HG03342 (cell line): ENCODE data around the gene RTP3.

Source experiments
- ATAC-seq: cut with Tn5 transposase; IDR thresholded peaks from one replicate; pipeline ENCODE4 v1.9.1; 2021; ENCODE audit warnings: mild to moderate bottlenecking, moderate library complexity; ENCODE audit not compliant: unreplicated experiment

RTP3 gene

DNA sequence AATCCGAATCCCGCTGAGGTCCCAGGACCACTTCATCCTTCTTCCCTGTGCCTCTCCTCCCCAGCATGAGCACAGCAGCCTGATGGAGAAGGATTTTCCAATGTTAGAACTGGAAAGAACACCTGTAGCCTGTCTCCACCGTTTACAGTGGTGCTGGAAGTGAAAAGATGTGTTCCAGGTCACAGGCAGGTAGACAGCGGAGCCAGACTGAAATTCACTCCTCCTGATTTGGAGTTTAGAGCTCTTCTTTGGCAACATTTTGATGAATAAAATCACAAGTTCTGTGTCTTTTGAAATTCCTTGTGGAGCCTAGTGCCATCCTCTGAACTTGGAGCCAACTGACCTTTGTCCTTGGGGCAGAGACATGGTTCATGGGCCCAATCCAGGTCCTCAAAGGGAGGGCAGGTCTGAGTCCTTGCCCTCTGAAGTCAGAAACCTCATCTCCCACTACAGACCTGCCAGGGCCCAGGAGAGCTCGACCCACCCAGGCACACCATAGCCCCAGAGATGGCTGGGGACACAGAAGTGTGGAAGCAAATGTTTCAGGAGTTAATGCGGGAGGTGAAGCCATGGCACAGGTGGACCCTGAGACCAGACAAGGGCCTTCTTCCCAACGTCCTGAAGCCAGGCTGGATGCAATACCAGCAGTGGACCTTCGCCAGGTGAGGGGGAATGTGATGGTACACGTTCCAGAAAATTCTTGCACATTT is at the start of gene RTP3:
RTP3 (plus strand) TSS at position 421 of the 710 bp plus-strand sequence; CDS start at position 508, 87 bp downstream.
- no peak for ATAC-seq

GRCh38 chr3:46448721-46449120 is 49.1 kb upstream of the RTP3 start:
- no peak for ATAC-seq

GRCh38 chr3:46449755-46450552 is 47.8 kb upstream of the RTP3 start:
- no peak for ATAC-seq

- ATAC-seq: no peak
Observed at GRCh38 chr3:46453526-46454208, 44.1 kb upstream of the RTP3 start.

- ATAC-seq: no peak
Observed at GRCh38 chr3:46454209-46454595, 43.6 kb upstream of the RTP3 start.

GRCh38 chr3:46454606-46455005 is 43.2 kb upstream of the RTP3 start:
- ATAC-seq: no peak

- ATAC-seq: no peak
Observed at GRCh38 chr3:46455231-46456115, 42.3 kb upstream of the RTP3 start.

GRCh38 chr3:46456118-46456517 is 41.7 kb upstream of the RTP3 start:
- ATAC-seq: no peak

DNA sequence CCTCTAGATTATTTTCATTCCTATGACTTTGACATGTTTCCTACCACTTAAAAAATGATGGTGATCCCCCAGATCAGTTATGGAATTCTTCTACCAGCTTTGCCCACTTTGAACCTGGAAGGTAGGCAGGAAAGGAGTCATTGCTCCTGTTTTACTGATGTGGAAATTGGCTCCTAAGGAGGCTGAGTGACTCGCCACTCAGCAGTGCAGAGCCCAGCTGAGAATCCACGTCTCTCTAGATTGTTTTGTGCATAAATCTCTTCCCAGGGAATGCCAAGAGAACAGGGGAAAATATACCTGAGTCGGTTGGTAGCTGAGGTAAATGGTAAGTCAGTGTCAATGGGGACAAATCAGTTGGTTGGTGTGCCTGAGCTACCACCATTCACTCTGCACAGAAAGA is 37.7 kb upstream of the RTP3 start:
- no peak for ATAC-seq

DNA sequence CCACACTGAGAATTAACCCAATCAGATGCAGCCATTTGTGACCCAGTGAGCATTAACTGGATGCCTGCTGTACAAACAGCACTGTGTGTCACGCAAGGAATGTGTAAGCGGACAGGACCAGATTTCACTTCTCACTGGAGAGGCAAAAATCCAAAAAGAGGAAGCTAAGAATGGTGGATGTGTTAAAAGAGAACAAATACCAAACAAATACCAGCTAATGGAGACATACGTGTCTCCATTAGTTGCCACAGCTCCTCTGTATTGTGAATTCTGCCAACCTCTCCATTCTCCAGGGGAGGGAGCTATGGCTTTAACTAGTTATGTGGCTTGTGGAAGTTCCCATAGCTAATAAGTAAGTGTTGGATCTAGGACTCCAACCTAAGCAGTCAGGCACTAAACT is 35.7 kb upstream of the RTP3 start:
- no peak for ATAC-seq

- no peak for ATAC-seq
Observed at GRCh38 chr3:46462511-46462910, 35.3 kb upstream of the RTP3 start.

DNA sequence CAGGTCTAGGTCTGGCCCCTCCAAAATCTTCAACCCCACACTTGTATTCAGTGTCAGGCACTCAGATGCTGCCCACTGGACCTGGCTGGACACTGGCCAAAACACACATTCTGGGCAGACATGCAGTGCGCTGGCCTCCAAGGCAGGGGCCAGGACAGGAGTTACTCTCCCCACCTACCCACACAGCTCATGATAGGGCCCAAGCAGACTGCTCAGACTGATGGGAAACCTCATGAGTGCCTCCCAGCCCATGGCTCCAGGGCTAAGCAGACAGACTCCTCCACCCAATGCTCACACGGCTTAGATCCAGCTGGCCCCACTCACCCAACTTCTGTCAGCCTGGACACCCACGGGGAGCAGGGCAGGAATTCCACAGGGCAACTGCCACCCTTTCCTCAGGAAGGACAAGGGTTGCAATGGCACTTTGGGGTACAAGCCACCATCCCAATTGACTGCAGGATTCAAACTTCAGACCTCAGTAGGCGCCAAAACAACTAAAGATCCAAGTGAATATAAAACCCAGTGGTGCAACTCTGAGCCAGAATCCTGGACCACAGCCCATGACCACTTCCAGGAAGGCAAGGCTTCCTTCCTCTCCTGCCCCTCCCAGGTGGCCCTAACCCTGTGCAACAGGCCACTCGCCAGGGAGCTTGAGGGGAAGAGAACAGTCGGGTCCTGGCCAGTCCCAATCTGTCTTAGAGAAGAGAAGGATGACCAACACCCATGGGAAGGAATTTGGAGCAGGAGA is 34.5 kb upstream of the RTP3 start:
- ATAC-seq: no peak

- ATAC-seq: no peak
Observed at GRCh38 chr3:46463868-46464241, 33.9 kb upstream of the RTP3 start.

- ATAC-seq: no peak
Observed at GRCh38 chr3:46464326-46465195, 33.2 kb upstream of the RTP3 start, which contains the start of gene LTF. LTF (minus strand) TSS chr3:46464905; CDS start chr3:46464867, 38 bp downstream.

GRCh38 chr3:46465196-46465520 is 32.6 kb upstream of the RTP3 start:
- no peak for ATAC-seq

GRCh38 chr3:46466273-46466672 is 31.5 kb upstream of the RTP3 start:
- ATAC-seq: no peak

- ATAC-seq: no peak
Observed at GRCh38 chr3:46466871-46467403, 30.8 kb upstream of the RTP3 start.

GRCh38 chr3:46467562-46467961 is 30.2 kb upstream of the RTP3 start:
- ATAC-seq: no peak
